ENCODE results near the gene EFCAB11. TPM values are rescaled to one million over a fixed set of nuclear protein-coding genes. Genes with fewer than 3 reads are reported as not detected.

EFCAB11 gene
- total RNA-seq, 4 donors from 2014 or later = 3.4 to 8.0 (median 5.5) TPM

GRCh38 chr14:89798212-89798773 is 156.2 kb downstream of the EFCAB11 start:
- no peaks in the 10 kb centered on the region for H3K27me3 ChIP-seq
- no peaks in the 10 kb centered on the region for H3K36me3 ChIP-seq
- no peak for TF ChIP-seq POLR2A (IDR thresholded peaks at IDR 0.05)
- no peak for TF ChIP-seq CTCF (IDR thresholded peaks at IDR 0.05)
- 49 to 58% methylated on average over 4 of the region's 4 CpGs for WGBS, 2 donors
- DNase-seq = no peak
- intact Hi-C loops (cut with DNase I) = no loop called here
- H3K4me3 ChIP-seq = no peak overlapping the region
- H3K4me1 ChIP-seq = peaks cover 0 to 20% (median 0%) of the 10 kb centered on the region in 3 donors
- no peak overlapping the region for H3K27ac ChIP-seq
- H3K9me3 ChIP-seq = no peaks in the 10 kb centered on the region

- intact Hi-C loops (cut with DNase I) = no loop called here
- Histone ChIP-seq H3K36me3 (no peaks in the 10 kb centered on the region), H3K4me1 (peaks cover 0 to 21% (median 0%) of the 10 kb centered on the region in 3 donors), H3K4me3 (no peak overlapping the region), H3K9me3 (no peaks in the 10 kb centered on the region), H3K27ac (no peak overlapping the region), H3K27me3 (no peaks in the 10 kb centered on the region)
- WGBS, 2 donors = 69 to 73% methylated on average over 5 of the region's 5 CpGs
- TF ChIP-seq CTCF (IDR thresholded peaks at IDR 0.05) (no peak), POLR2A (IDR thresholded peaks at IDR 0.05) (no peak)
- no peak for DNase-seq
Measured at GRCh38 chr14:89797148-89797547, 157.4 kb downstream of the EFCAB11 start.

GRCh38 chr14:89794096-89794495 is 160.4 kb downstream of the EFCAB11 start:
- H3K27ac ChIP-seq = peak overlapping the region in 2 of 4 donors; percentile 47 to 77

GRCh38 chr14:89793367-89793716 is 161.2 kb downstream of the EFCAB11 start:
- no peak for TF ChIP-seq POLR2A (IDR thresholded peaks at IDR 0.05)
- TF ChIP-seq CTCF (IDR thresholded peaks at IDR 0.05) = no peak
- DNase-seq = no peak
- intact Hi-C loops (cut with DNase I) = no loop called here
- peak overlapping the region in 2 of 4 donors; percentile 47 to 77 for H3K27ac ChIP-seq
- H3K9me3 ChIP-seq = no peaks in the 10 kb centered on the region
- no peak overlapping the region for H3K4me3 ChIP-seq
- H3K36me3 ChIP-seq = no peaks in the 10 kb centered on the region
- H3K4me1 ChIP-seq = peaks cover 0 to 8% (median 0%) of the 10 kb centered on the region in 3 donors
- WGBS, 2 donors = 80 to 95% methylated on average over 2 of the region's 2 CpGs
- H3K27me3 ChIP-seq = no peaks in the 10 kb centered on the region

More at GRCh38 chr14:89794096-89794495, 160.4 kb downstream of the EFCAB11 start:
- 51 to 74% methylated on average over 3 of the region's 3 CpGs for WGBS, 2 donors
- Histone ChIP-seq H3K4me3 (no peak overlapping the region), H3K27me3 (no peaks in the 10 kb centered on the region), H3K9me3 (no peaks in the 10 kb centered on the region), H3K36me3 (no peaks in the 10 kb centered on the region), H3K4me1 (peaks cover 0 to 8% (median 0%) of the 10 kb centered on the region in 3 donors)
- intact Hi-C loops (cut with DNase I) = no loop called here
- TF ChIP-seq POLR2A (IDR thresholded peaks at IDR 0.05) (no peak), CTCF (IDR thresholded peaks at IDR 0.05) (no peak)
- no peak for DNase-seq

- H3K36me3 ChIP-seq = no peaks in the 10 kb centered on the region
- TF ChIP-seq CTCF (IDR thresholded peaks at IDR 0.05) (no peak), POLR2A (IDR thresholded peaks at IDR 0.05) (no peak)
- 70 to 80% methylated on average over 12 of the region's 12 CpGs for WGBS, 2 donors
- intact Hi-C loops (cut with DNase I) = no loop called here
- no peak overlapping the region for H3K4me3 ChIP-seq
- H3K27ac ChIP-seq = peak overlapping the region in 3 of 4 donors; percentile 45 to 77 (median 74)
- no peaks in the 10 kb centered on the region for H3K27me3 ChIP-seq
- H3K9me3 ChIP-seq = no peaks in the 10 kb centered on the region
- H3K4me1 ChIP-seq = peaks cover 0 to 8% (median 0%) of the 10 kb centered on the region in 3 donors
- no peak for DNase-seq
Measured at GRCh38 chr14:89792489-89793366, 161.8 kb downstream of the EFCAB11 start.

All from esophagus squamous epithelium (tissue), 5 donors.